Naive thymus-derived CD8-positive, alpha-beta T cell (primary cell): Measurements from ENCODE around the gene FRYL. TPM values are rescaled to one million over a fixed set of nuclear protein-coding genes. Genes with fewer than 3 reads are reported as not detected.
"Not testable (repeated sequence)": the region's sequence is repeated elsewhere in the genome, so short reads cannot be mapped to it uniquely, and the experiment has no call there.

ENCODE experiments used
- ATAC-seq, 2 donors: fragments of 150-1000 bp; cut with Tn5 transposase in 1 of 2; sonication (Bioruptor Pico), chemical (Tn5 transposase) in 1 of 2; 1 replicate in 1 of 2; 2 replicates in 1 of 2; pipeline ENCODE4 v1.10.0; 2021; ENCODE audit warnings: mild to moderate bottlenecking in 2 of 2, moderate library complexity in 2 of 2
- POLR2A ChIA-PET: fragments of 350-600 bp; sonication (Branson Sonifier 250); formaldehyde crosslinking; loops from one replicate; lab custom pipeline; 2021; ENCODE audit warnings: antibody characterized with exemption; lab: Charles Lee
- DNase-seq, 10 donors: peaks; one replicate each; pipeline versions ENCODE4 v3.0.0 to v3.0.0-alpha.2; 2020 to 2022
- H3K27ac Mint-ChIP-seq, 10 donors: one replicate each; pipeline ENCODE4 v1.8.0; 2020 to 2022; ENCODE audit warnings: mild to moderate bottlenecking in 10 of 10, mixed read lengths in 10 of 10, moderate library complexity in 4 of 10, inconsistent platforms in 1 of 10
- H3K27me3 Mint-ChIP-seq, 5 donors: one replicate each; pipeline ENCODE4 v1.8.0; 2021 to 2022; ENCODE audit warnings: mixed read lengths in 5 of 5
- H3K36me3 Mint-ChIP-seq, 3 donors: one replicate each; pipeline ENCODE4 v1.8.0; 2020 to 2022; ENCODE audit warnings: mixed read lengths in 3 of 3, mild to moderate bottlenecking in 2 of 3, inconsistent platforms in 1 of 3
- H3K4me1 Mint-ChIP-seq, 4 donors: one replicate each; pipeline ENCODE4 v1.8.0; 2021 to 2022; ENCODE audit warnings: mixed read lengths in 4 of 4
- H3K4me3 Mint-ChIP-seq, 10 donors: one replicate each; pipeline ENCODE4 v1.8.0; 2020 to 2022; ENCODE audit warnings: mild to moderate bottlenecking in 10 of 10, mixed read lengths in 10 of 10, moderate library complexity in 6 of 10, inconsistent platforms in 1 of 10
- H3K9me3 Mint-ChIP-seq, 9 donors: one replicate each; pipeline ENCODE4 v1.8.0; 2020 to 2022; ENCODE audit warnings: mixed read lengths in 9 of 9, mild to moderate bottlenecking in 3 of 9, inconsistent platforms in 1 of 9, moderate library complexity in 1 of 9
- polyA plus RNA-seq, 3 donors: library from polyadenylated mRNA; unstranded; fragments of 300-500 nt; fragmentation: Illumina TruSeq; gene quantifications; one replicate each; pipeline ENCODE4 v1.2.3, GENCODE V29; 2021
- total RNA-seq, 8 experiments: library from RNA in 2 of 8; stranded (reverse) in 2 of 8; gene quantifications; one replicate each; pipeline ENCODE4 v1.2.3 and lab custom pipeline; 2021 to 2026

The FRYL gene
- total and polyA plus RNA-seq, 5 experiments from 2014 or later, result 31.4 to 119 (median 36.4) TPM

GRCh38 chr4:48756689-48757220 lies 23.3 kb downstream of the FRYL start:
- H3K36me3 Mint-ChIP-seq, result peaks cover 4 to 22% (median 14%) of the 10 kb centered on the region in 3 donors
- H3K4me3 Mint-ChIP-seq, result peak overlapping the region in 1 of 10 donors; percentile 38
- H3K27me3 Mint-ChIP-seq, result no peaks in the 10 kb centered on the region
- POLR2A ChIA-PET, result interaction anchor here (1.7 kb wide), 1 partner anchor 22 kb away, joined by 4 read pairs; the partner anchor contains the start of gene FRYL
- DNase-seq (no peak), ATAC-seq (no peak)
- peaks cover 26 to 69% (median 55%) of the 10 kb centered on the region in 4 donors for H3K4me1 Mint-ChIP-seq
- peaks cover 0 to 8% (median 0%) of the 10 kb centered on the region in 9 donors for H3K9me3 Mint-ChIP-seq
- peak overlapping the region in 3 of 10 donors; percentile 39 to 66 (median 52) for H3K27ac Mint-ChIP-seq

- H3K36me3 Mint-ChIP-seq, result peaks cover 4 to 21% (median 14%) of the 10 kb centered on the region in 3 donors
- POLR2A ChIA-PET, result interaction anchor here (1.7 kb wide), 1 partner anchor 24 kb away, joined by 4 read pairs; the partner anchor contains the start of gene FRYL
- H3K27me3 Mint-ChIP-seq, result no peaks in the 10 kb centered on the region
- ATAC-seq, result no peak
- peaks cover 34 to 73% (median 61%) of the 10 kb centered on the region in 4 donors for H3K4me1 Mint-ChIP-seq
- H3K4me3 Mint-ChIP-seq, result peak overlapping the region in 1 of 10 donors; percentile 10
- H3K9me3 Mint-ChIP-seq, result peaks cover 0 to 8% (median 0%) of the 10 kb centered on the region in 9 donors
- DNase-seq, result no peak
- H3K27ac Mint-ChIP-seq, result peak overlapping the region in 1 of 10 donors; percentile 26
These were observed 24.8 kb downstream of the FRYL start for GRCh38 chr4:48755281-48755680.

GRCh38 chr4:48753159-48753558 lies 26.9 kb downstream of the FRYL start:
- Mint-ChIP-seq H3K4me3 (peak overlapping the region in 2 of 10 donors; percentile 18 to 31), H3K27me3 (no peaks in the 10 kb centered on the region), H3K4me1 (peaks cover 36 to 82% (median 74%) of the 10 kb centered on the region in 4 donors), H3K36me3 (peaks cover 0 to 13% (median 7%) of the 10 kb centered on the region in 3 donors), H3K9me3 (peaks cover 0 to 8% (median 0%) of the 10 kb centered on the region in 9 donors), H3K27ac (peak overlapping the region; percentile 21 to 87 (median 65))
- ATAC-seq (no peak), DNase-seq (no peak)
- POLR2A ChIA-PET, result no interaction called here

GRCh38 chr4:48752726-48753125 lies 27.4 kb downstream of the FRYL start:
- Mint-ChIP-seq H3K27ac (peak overlapping the region; percentile 21 to 87 (median 65)), H3K36me3 (peaks cover 0 to 13% (median 7%) of the 10 kb centered on the region in 3 donors), H3K4me3 (peak overlapping the region in 5 of 10 donors; percentile 2 to 57 (median 18)), H3K4me1 (peaks cover 36 to 87% (median 72%) of the 10 kb centered on the region in 4 donors), H3K27me3 (no peaks in the 10 kb centered on the region), H3K9me3 (peaks cover 0 to 8% (median 0%) of the 10 kb centered on the region in 9 donors)
- POLR2A ChIA-PET, result no interaction called here
- DNase-seq, result no peak
- ATAC-seq, result no peak

- Mint-ChIP-seq H3K4me1 (peaks cover 34 to 89% (median 74%) of the 10 kb centered on the region in 4 donors), H3K27ac (peak overlapping the region in 8 of 10 donors; percentile 0 to 87 (median 62)), H3K9me3 (peaks cover 0 to 8% (median 0%) of the 10 kb centered on the region in 9 donors), H3K27me3 (no peaks in the 10 kb centered on the region), H3K36me3 (peaks cover 0 to 13% (median 7%) of the 10 kb centered on the region in 3 donors), H3K4me3 (peak overlapping the region in 3 of 10 donors; percentile 12 to 31 (median 18))
- ATAC-seq (no peak), DNase-seq (no peak)
- POLR2A ChIA-PET, result interaction anchor here (0.5 kb wide), 1 partner anchor 23 kb away, joined by 4 read pairs; no protein-coding TSS in a partner anchor
These were observed 27.8 kb downstream of the FRYL start for GRCh38 chr4:48752246-48752645.

- ATAC-seq (no peak), DNase-seq (no peak)
- Mint-ChIP-seq H3K4me1 (peaks cover 42 to 89% (median 78%) of the 10 kb centered on the region in 4 donors), H3K4me3 (no peak overlapping the region), H3K36me3 (peaks cover 0 to 2% (median 0%) of the 10 kb centered on the region in 3 donors), H3K9me3 (peaks cover 0 to 2% (median 0%) of the 10 kb centered on the region in 9 donors), H3K27ac (peak overlapping the region in 7 of 10 donors; percentile 3 to 84 (median 35)), H3K27me3 (no peaks in the 10 kb centered on the region)
- POLR2A ChIA-PET, result interaction anchor here (0.6 kb wide), 1 partner anchor 196 kb away, joined by 4 read pairs; no protein-coding TSS in a partner anchor
These were observed 31.0 kb downstream of the FRYL start for GRCh38 chr4:48748949-48749596.

GRCh38 chr4:48746608-48747362 lies 33.3 kb downstream of the FRYL start:
- DNase-seq, result peak in 7 of 10 donors; percentile 11 to 49 (median 25)
- Mint-ChIP-seq H3K9me3 (peaks cover 0 to 2% (median 0%) of the 10 kb centered on the region in 9 donors), H3K4me1 (peaks cover 37 to 89% (median 78%) of the 10 kb centered on the region in 4 donors), H3K4me3 (peak overlapping the region in 9 of 10 donors; percentile 15 to 85 (median 77)), H3K36me3 (peaks cover 0 to 2% (median 0%) of the 10 kb centered on the region in 3 donors), H3K27ac (peak overlapping the region; percentile 67 to 92 (median 88)), H3K27me3 (no peaks in the 10 kb centered on the region)
- peak; percentile 91 to 96 for ATAC-seq
- POLR2A ChIA-PET, result interaction anchor here (0.5 to 0.7 kb wide), 2 partner anchors 25 to 35 kb away, joined by 3 read pairs; no protein-coding TSS in a partner anchor

GRCh38 chr4:48745223-48745622 lies 34.9 kb downstream of the FRYL start:
- peaks cover 32 to 86% (median 76%) of the 10 kb centered on the region in 4 donors for H3K4me1 Mint-ChIP-seq
- DNase-seq, ATAC-seq, H3K4me3 Mint-ChIP-seq, H3K27me3 Mint-ChIP-seq, H3K9me3 Mint-ChIP-seq, POLR2A ChIA-PET, H3K36me3 Mint-ChIP-seq: not testable (repeated sequence)
- peak overlapping the region in 5 of 10 donors; percentile 41 to 56 (median 45) for H3K27ac Mint-ChIP-seq

GRCh38 chr4:48742412-48742811 lies 37.7 kb downstream of the FRYL start:
- POLR2A ChIA-PET, result interaction anchor here (0.5 kb wide), 1 partner anchor 203 kb away, joined by 3 read pairs; no protein-coding TSS in a partner anchor
- Mint-ChIP-seq H3K4me3 (peak overlapping the region in 8 of 10 donors; percentile 2 to 34 (median 22)), H3K36me3 (peaks cover 0 to 3% (median 2%) of the 10 kb centered on the region in 3 donors), H3K9me3 (peaks cover 0 to 3% (median 0%) of the 10 kb centered on the region in 9 donors), H3K4me1 (peaks cover 30 to 89% (median 83%) of the 10 kb centered on the region in 4 donors), H3K27ac (peak overlapping the region; percentile 6 to 63 (median 38)), H3K27me3 (no peaks in the 10 kb centered on the region)
- ATAC-seq (no peak), DNase-seq (no peak)

- peaks cover 0 to 3% (median 0%) of the 10 kb centered on the region in 9 donors for H3K9me3 Mint-ChIP-seq
- H3K27ac Mint-ChIP-seq, result peak overlapping the region in 7 of 10 donors; percentile 45 to 79 (median 72)
- H3K4me3 Mint-ChIP-seq, result peak overlapping the region in 8 of 10 donors; percentile 18 to 58 (median 36)
- H3K36me3 Mint-ChIP-seq, result peaks cover 0 to 7% (median 3%) of the 10 kb centered on the region in 3 donors
- H3K4me1 Mint-ChIP-seq, result peaks cover 25 to 84% (median 75%) of the 10 kb centered on the region in 4 donors
- no peak for ATAC-seq
- DNase-seq, result no peak
- no peaks in the 10 kb centered on the region for H3K27me3 Mint-ChIP-seq
- POLR2A ChIA-PET, result interaction anchor here (0.6 to 0.7 kb wide), 2 partner anchors 39 to 50 kb away, joined by 3 to 4 read pairs; no protein-coding TSS in a partner anchor
These were observed 40.5 kb downstream of the FRYL start for GRCh38 chr4:48739560-48740019.

GRCh38 chr4:48738856-48739255 lies 41.2 kb downstream of the FRYL start:
- H3K4me1 Mint-ChIP-seq, result peaks cover 28 to 85% (median 76%) of the 10 kb centered on the region in 4 donors
- H3K9me3 Mint-ChIP-seq, result peaks cover 0 to 4% (median 0%) of the 10 kb centered on the region in 9 donors
- H3K4me3 Mint-ChIP-seq, result peak overlapping the region in 4 of 10 donors; percentile 3 to 63 (median 23)

More at GRCh38 chr4:48738856-48739255, 41.2 kb downstream of the FRYL start:
- DNase-seq (no peak), ATAC-seq (no peak)
- H3K27ac Mint-ChIP-seq, result peak overlapping the region in 8 of 10 donors; percentile 22 to 78 (median 62)
- H3K36me3 Mint-ChIP-seq, result peaks cover 0 to 7% (median 3%) of the 10 kb centered on the region in 3 donors
- POLR2A ChIA-PET, result interaction anchor here (0.6 kb wide), 1 partner anchor 38 kb away, joined by 3 read pairs; no protein-coding TSS in a partner anchor
- no peaks in the 10 kb centered on the region for H3K27me3 Mint-ChIP-seq
